GM21576 (cell line): Measurements from ENCODE around the gene FRY.
A peak's percentile ranks its signal among the peaks of the same experiment; 100 is the strongest.

ENCODE experiments used
- ATAC-seq: cut with Tn5 transposase; IDR thresholded peaks from one replicate; pipeline ENCODE4 v1.9.1; 2021; ENCODE audit warnings: mild to moderate bottlenecking, moderate library complexity; ENCODE audit not compliant: unreplicated experiment

Gene FRY

GRCh38 chr13:32164622-32165268 is 133.2 kb downstream of the FRY start:
- peak; percentile 68 for ATAC-seq

- no peak for ATAC-seq
These were observed 134.2 kb downstream of the FRY start for GRCh38 chr13:32165796-32166195.

- ATAC-seq = no peak
These were observed 136.6 kb downstream of the FRY start for GRCh38 chr13:32168131-32168530.

GRCh38 chr13:32170841-32171240 is 139.3 kb downstream of the FRY start:
- no peak for ATAC-seq

GRCh38 chr13:32173881-32174280 is 142.3 kb downstream of the FRY start:
- no peak for ATAC-seq

GRCh38 chr13:32174366-32174765 is 142.8 kb downstream of the FRY start:
- no peak for ATAC-seq

GRCh38 chr13:32175307-32175706 is 143.7 kb downstream of the FRY start:
- no peak for ATAC-seq

GRCh38 chr13:32175943-32176342 is 144.4 kb downstream of the FRY start:
- ATAC-seq = no peak

- ATAC-seq = no peak
These were observed 145.1 kb downstream of the FRY start for GRCh38 chr13:32176696-32177095.

- no peak for ATAC-seq
These were observed 147.2 kb downstream of the FRY start for GRCh38 chr13:32178763-32179162.

- no peak for ATAC-seq
These were observed 148.1 kb downstream of the FRY start for GRCh38 chr13:32179708-32180107.

GRCh38 chr13:32187651-32188050 is 156.1 kb downstream of the FRY start:
- no peak for ATAC-seq

GRCh38 chr13:32191452-32191998 is 160.0 kb downstream of the FRY start:
- ATAC-seq = no peak

- ATAC-seq = no peak
These were observed 164.1 kb downstream of the FRY start for GRCh38 chr13:32195713-32196112.

GRCh38 chr13:32199168-32199567 is 167.6 kb downstream of the FRY start:
- no peak for ATAC-seq

- no peak for ATAC-seq
These were observed 169.2 kb downstream of the FRY start for GRCh38 chr13:32200741-32201140.

- no peak for ATAC-seq
These were observed 170.2 kb downstream of the FRY start for GRCh38 chr13:32201809-32202208.

GRCh38 chr13:32202268-32202667 is 170.7 kb downstream of the FRY start:
- no peak for ATAC-seq

- ATAC-seq = no peak
These were observed 171.6 kb downstream of the FRY start for GRCh38 chr13:32203221-32203620.

- no peak for ATAC-seq
These were observed 172.2 kb downstream of the FRY start for GRCh38 chr13:32203736-32204135.

GRCh38 chr13:32205431-32206096 is 174.0 kb downstream of the FRY start:
- no peak for ATAC-seq

GRCh38 chr13:32206097-32206740 is 174.6 kb downstream of the FRY start:
- no peak for ATAC-seq
